Measurements from ENCODE around the gene EPHA7. TPM values are rescaled to one million over a fixed set of nuclear protein-coding genes. Genes with fewer than 3 reads are reported as not detected.

Gene EPHA7
- total and polyA plus RNA-seq, 2 of the 4 experiments (the other 2 are of a cell fraction): not detected

DNA sequence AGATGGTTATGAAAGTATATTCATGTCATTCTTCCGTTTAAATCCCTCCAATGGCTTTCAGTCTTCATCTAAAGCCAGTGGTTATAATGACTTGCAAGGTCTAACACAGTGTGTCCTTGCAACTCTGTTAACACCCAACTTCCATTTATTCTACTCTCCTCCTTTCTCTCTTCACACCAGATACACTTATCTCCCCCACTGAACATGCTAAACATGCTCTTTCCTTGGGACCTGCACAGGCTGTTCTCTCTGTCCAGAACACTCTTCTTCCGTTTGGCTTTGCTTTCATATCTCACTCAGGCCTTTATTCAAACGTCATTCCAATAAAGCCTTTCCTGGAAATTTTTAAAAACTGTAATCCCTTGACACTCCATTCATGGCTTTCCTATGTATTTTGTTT, 91.5 kb downstream of the EPHA7 start:
- Histone ChIP-seq H3K4me1 (ENCODE audit: control insufficient read depth, insufficient read depth, low read length) (no peaks in the 10 kb centered on the region), H3K9ac (ENCODE audit: low read depth, low read length) (no peak overlapping the region), H4K91ac (ENCODE audit: insufficient read depth, low read depth, low read length) (no peak overlapping the region), H2AK5ac (ENCODE audit: low read depth, low read length) (no peak overlapping the region), H3K9me3 (ENCODE audit: control insufficient read depth, insufficient read depth, low read length) (no peaks in the 10 kb centered on the region), H2BK20ac (ENCODE audit: low read depth, low read length) (no peak overlapping the region), H2BK5ac (ENCODE audit: low read depth, low read length, poor library complexity, severe bottlenecking) (no peak overlapping the region), H4K20me1 (ENCODE audit: insufficient read depth, low read length) (no peaks in the 10 kb centered on the region), H4K8ac (ENCODE audit: low read depth in 2 of 2, low read length in 2 of 2) (no peak overlapping the region), H3K23ac (ENCODE audit: low read depth, low read length) (no peak overlapping the region), H3K9me1 (ENCODE audit: insufficient read depth, low read length) (no peaks in the 10 kb centered on the region), H3K36me3 (ENCODE audit: control insufficient read depth, insufficient read depth, low read length) (no peaks in the 10 kb centered on the region), H3K56ac (ENCODE audit: extremely low read depth, insufficient read depth, low read length) (no peak overlapping the region), H2BK120ac (ENCODE audit: low read depth, low read length) (no peak overlapping the region), H3K4ac (ENCODE audit: low read depth, low read length) (no peak overlapping the region), H3K27me3 (ENCODE audit: control insufficient read depth, insufficient read depth, low read length) (no peaks in the 10 kb centered on the region), H3K4me3 (ENCODE audit: insufficient read depth, low read depth, low read length) (no peak overlapping the region), H3K27ac (ENCODE audit: insufficient read depth, low read length) (no peak overlapping the region), H3K18ac (ENCODE audit: low read depth, low read length) (no peak overlapping the region), H3K79me1 (ENCODE audit: low read depth in 1 of 2, low read length in 2 of 2) (no peaks in the 10 kb centered on the region), H2AK9ac (replicated peaks; ENCODE audit: low read depth, low read length, poor library complexity) (no peak overlapping the region), H3K4me2 (ENCODE audit: low read depth, low read length) (no peak overlapping the region), H2AFZ (replicated peaks; ENCODE audit: low read length, poor library complexity) (no peak overlapping the region), H3K14ac (replicated peaks; ENCODE audit: low read depth, low read length) (no peak overlapping the region), H2BK15ac (ENCODE audit: low read depth, low read length) (no peak overlapping the region), H4K5ac (ENCODE audit: low read depth, low read length) (no peak overlapping the region)
- no CpG with 5 or more reads among the region's 3 CpGs for WGBS, 2 experiments (ENCODE audit: extremely low coverage in 2 of 2, insufficient read length in 1 of 2)
- no peak for DNase-seq
- CTCF ChIA-PET: no interaction called here
- no peak for TF ChIP-seq CEBPB (IDR thresholded peaks at IDR 0.05; ENCODE audit: low read depth, low read length)
- no peak for TF ChIP-seq CHD1 (IDR thresholded peaks at IDR 0.05; ENCODE audit: low read depth, low read length)
- TF ChIP-seq FOS (IDR thresholded peaks at IDR 0.05; ENCODE audit: low read depth, low read length): no peak
- TF ChIP-seq RAD21 (IDR thresholded peaks at IDR 0.05; ENCODE audit: low read length): no peak
- no peak for TF ChIP-seq BHLHE40 (IDR thresholded peaks at IDR 0.05; ENCODE audit: low read depth, low read length)
- TF ChIP-seq, protein P1, sequence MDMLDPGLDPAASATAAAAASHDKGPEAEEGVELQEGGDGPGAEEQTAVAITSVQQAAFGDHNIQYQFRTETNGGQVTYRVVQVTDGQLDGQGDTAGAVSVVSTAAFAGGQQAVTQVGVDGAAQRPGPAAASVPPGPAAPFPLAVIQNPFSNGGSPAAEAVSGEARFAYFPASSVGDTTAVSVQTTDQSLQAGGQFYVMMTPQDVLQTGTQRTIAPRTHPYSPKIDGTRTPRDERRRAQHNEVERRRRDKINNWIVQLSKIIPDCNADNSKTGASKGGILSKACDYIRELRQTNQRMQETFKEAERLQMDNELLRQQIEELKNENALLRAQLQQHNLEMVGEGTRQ (IDR thresholded peaks at IDR 0.05; ENCODE audit: low read depth, low read length): no peak
- no peak for TF ChIP-seq MAFK (IDR thresholded peaks at IDR 0.05; ENCODE audit: low read depth, low read length)
- no peak for TF ChIP-seq NFE2L2 (IDR thresholded peaks at IDR 0.05; ENCODE audit: low read depth, low read length)
- no peak for TF ChIP-seq CTCF (conservative IDR thresholded peaks at IDR 0.05; ENCODE audit: low read depth, low read length)
- no peak for TF ChIP-seq MAZ (IDR thresholded peaks at IDR 0.05; ENCODE audit: borderline replicate concordance, low read depth, low read length)
- BruUV-seq (replicated peaks): no TSS peak
- dilution Hi-C loops (cut with HindIII; ENCODE audit: low sequenced_read_pairs, unreplicated experiment) (no loop called here), in situ Hi-C loops (cut with MboI; ENCODE audit: low sequenced_read_pairs) (no loop called here), intact Hi-C loops (cut with micrococcal nuclease) (no loop called here)
- POLR2A ChIA-PET (ENCODE audit: unreplicated experiment): no interaction called here
- no peak for ATAC-seq (ENCODE audit: low read depth)
